Type B pancreatic cell (in vitro differentiated cells): ENCODE results near the gene ARHGEF17. TPM values are rescaled to one million over a fixed set of nuclear protein-coding genes. Genes with fewer than 3 reads are reported as not detected.
A peak's percentile ranks its signal among the peaks of the same experiment; 100 is the strongest.

ENCODE experiments used
- DNase-seq: peaks from one replicate; pipeline ENCODE4 v3.0.0; 2021; ENCODE audit warnings: mixed read lengths; ENCODE audit not compliant: unreplicated experiment; ENCODE audit errors: extremely low spot score
- H3K27ac Mint-ChIP-seq: 2 replicates; pipeline ENCODE4 v1.8.0; 2021; ENCODE audit warnings: mild to moderate bottlenecking, mixed read lengths
- H3K27me3 Mint-ChIP-seq: 2 replicates; pipeline ENCODE4 v1.8.0; 2021; ENCODE audit warnings: mixed read lengths
- H3K36me3 Mint-ChIP-seq: 2 replicates; pipeline ENCODE4 v1.8.0; 2021; ENCODE audit warnings: mixed read lengths
- H3K4me1 Mint-ChIP-seq: one replicate; pipeline ENCODE4 v1.8.0; 2021; ENCODE audit warnings: mixed read lengths; ENCODE audit not compliant: unreplicated experiment
- H3K4me3 Mint-ChIP-seq: 2 replicates; pipeline ENCODE4 v1.8.0; 2021; ENCODE audit warnings: mild to moderate bottlenecking, mixed read lengths
- H3K9me3 Mint-ChIP-seq: 2 replicates; pipeline ENCODE4 v1.8.0; 2021; ENCODE audit warnings: mixed read lengths
- CTCF ChIP-seq: fragments of 200-600 bp; sonication (generic); conservative IDR thresholded peaks from 2 replicates; pipeline ENCODE4 v1.5.0; 2021; ENCODE audit warnings: antibody characterized with exemption, mild to moderate bottlenecking
- total RNA-seq: library from RNA; stranded (reverse); gene quantifications from 2 replicates; pipeline ENCODE4 v1.2.1, GENCODE V29; 2021; ENCODE audit warnings: low replicate concordance

Gene ARHGEF17
- total RNA-seq, 1 donor from 2014 or later, result 69.7 TPM

GRCh38 chr11:73356979-73357860 lies 49.1 kb downstream of the ARHGEF17 start:
- no peak overlapping the region for H3K27ac Mint-ChIP-seq
- no peak overlapping the region for H3K4me3 Mint-ChIP-seq
- TF ChIP-seq CTCF, result no peak
- H3K4me1 Mint-ChIP-seq, result no peaks in the 10 kb centered on the region
- H3K36me3 Mint-ChIP-seq, result peaks cover 10% of the 10 kb centered on the region
- H3K9me3 Mint-ChIP-seq, result no peaks in the 10 kb centered on the region
- DNase-seq, result no peak
- H3K27me3 Mint-ChIP-seq, result no peaks in the 10 kb centered on the region

- no peak for DNase-seq
- H3K4me1 Mint-ChIP-seq, result no peaks in the 10 kb centered on the region
- no peak overlapping the region for H3K4me3 Mint-ChIP-seq
- H3K27ac Mint-ChIP-seq, result no peak overlapping the region
- no peak for TF ChIP-seq CTCF
- no peaks in the 10 kb centered on the region for H3K27me3 Mint-ChIP-seq
- peaks cover 10% of the 10 kb centered on the region for H3K36me3 Mint-ChIP-seq
- no peaks in the 10 kb centered on the region for H3K9me3 Mint-ChIP-seq
Observed at GRCh38 chr11:73358071-73358470, 50.0 kb downstream of the ARHGEF17 start.

GRCh38 chr11:73359341-73359740 lies 51.3 kb downstream of the ARHGEF17 start:
- no peak overlapping the region for H3K4me3 Mint-ChIP-seq
- no peaks in the 10 kb centered on the region for H3K9me3 Mint-ChIP-seq
- peaks cover 10% of the 10 kb centered on the region for H3K36me3 Mint-ChIP-seq
- no peaks in the 10 kb centered on the region for H3K27me3 Mint-ChIP-seq
- no peaks in the 10 kb centered on the region for H3K4me1 Mint-ChIP-seq
- H3K27ac Mint-ChIP-seq, result no peak overlapping the region
- no peak for DNase-seq
- no peak for TF ChIP-seq CTCF

GRCh38 chr11:73359930-73360742 lies 52.1 kb downstream of the ARHGEF17 start:
- peak; percentile 65 for TF ChIP-seq CTCF
- peaks cover 6% of the 10 kb centered on the region for H3K36me3 Mint-ChIP-seq
- no peak overlapping the region for H3K4me3 Mint-ChIP-seq
- H3K27ac Mint-ChIP-seq, result no peak overlapping the region
- no peaks in the 10 kb centered on the region for H3K27me3 Mint-ChIP-seq
- DNase-seq, result no peak
- H3K9me3 Mint-ChIP-seq, result no peaks in the 10 kb centered on the region
- H3K4me1 Mint-ChIP-seq, result no peaks in the 10 kb centered on the region

GRCh38 chr11:73360743-73361369 lies 52.8 kb downstream of the ARHGEF17 start:
- Mint-ChIP-seq H3K4me3 (no peak overlapping the region), H3K9me3 (no peaks in the 10 kb centered on the region), H3K36me3 (peaks cover 7% of the 10 kb centered on the region), H3K27me3 (no peaks in the 10 kb centered on the region), H3K27ac (no peak overlapping the region), H3K4me1 (no peaks in the 10 kb centered on the region)
- DNase-seq, result no peak
- TF ChIP-seq CTCF, result no peak
